Lower lobe of right lung (tissue), 2 donors: ENCODE results near the gene PFKFB1. TPM values are rescaled to one million over a fixed set of nuclear protein-coding genes. Genes with fewer than 3 reads are reported as not detected.

Experiments
- ATAC-seq, 2 donors: fragments of 200-7000 bp; cut with Tn5 transposase; one replicate each; pipeline ENCODE4 v1.9.1; 2020 to 2022; ENCODE audit warnings: mild to moderate bottlenecking in 2 of 2, moderate library complexity in 2 of 2
- DNase-seq: peaks from one replicate; pipeline ENCODE4 v3.0.0-alpha.2; 2020
- H3K27ac ChIP-seq: fragments of 200-600 bp; one replicate; pipeline ENCODE4 v1.8.0; 2022
- H3K27me3 ChIP-seq: fragments of 200-600 bp; one replicate; pipeline ENCODE4 v1.8.0; 2022; ENCODE audit warnings: low read depth
- H3K36me3 ChIP-seq: fragments of 200-600 bp; one replicate; pipeline ENCODE4 v1.8.0; 2022; ENCODE audit warnings: mild to moderate bottlenecking
- H3K4me1 ChIP-seq: fragments of 200-600 bp; one replicate; pipeline ENCODE4 v1.8.0; 2022
- H3K4me3 ChIP-seq: fragments of 200-600 bp; one replicate; pipeline ENCODE4 v1.8.0; 2022; ENCODE audit warnings: mild to moderate bottlenecking
- H3K9me3 ChIP-seq: fragments of 200-600 bp; one replicate; pipeline ENCODE4 v1.8.0; 2022
- CTCF ChIP-seq: fragments of 200-600 bp; IDR thresholded peaks from one replicate; pipeline ENCODE4 v1.8.0; 2022; ENCODE audit warnings: antibody characterized with exemption, mild to moderate bottlenecking
- intact Hi-C: fragments of 100-400 bp; cut with DNase I; formaldehyde crosslinking; loops from one replicate; pipeline ENCODE4 v1.11.0; 2022
- total RNA-seq: library from RNA; stranded (reverse); fragmentation: NEBNext Ultra II Directional; extraction: Animal tissue kit (Norgen Biotek cat#: 25700); gene quantifications from one replicate; pipeline ENCODE4 v1.2.1, GENCODE V29; 2021
- donor health status: DM: no; HTN: yes; CAD: no; lungs with severe emphysema.

PFKFB1 gene
- total RNA-seq, 1 donor from 2014 or later: 0.27 TPM

GRCh38 chrX:55011294-55011693 is 17.3 kb upstream of the PFKFB1 start:
- intact Hi-C loops: no loop called here
- H3K4me1 ChIP-seq: peaks cover 6% of the 10 kb centered on the region
- TF ChIP-seq CTCF: peak; percentile 9
- no peaks in the 10 kb centered on the region for H3K9me3 ChIP-seq
- no peaks in the 10 kb centered on the region for H3K36me3 ChIP-seq
- no peak overlapping the region for H3K27ac ChIP-seq
- H3K27me3 ChIP-seq: no peaks in the 10 kb centered on the region
- DNase-seq (no peak), ATAC-seq (no peak)
- no peak overlapping the region for H3K4me3 ChIP-seq

- H3K4me3 ChIP-seq: no peak overlapping the region
- no peaks in the 10 kb centered on the region for H3K9me3 ChIP-seq
- ATAC-seq (peak; percentile 36 to 70), DNase-seq (no peak)
- intact Hi-C loops: no loop called here
- no peak for TF ChIP-seq CTCF
- no peak overlapping the region for H3K27ac ChIP-seq
- no peaks in the 10 kb centered on the region for H3K27me3 ChIP-seq
- H3K36me3 ChIP-seq: peaks cover 11% of the 10 kb centered on the region
- H3K4me1 ChIP-seq: peaks cover 6% of the 10 kb centered on the region
These were observed 14.8 kb upstream of the PFKFB1 start for GRCh38 chrX:55008571-55009358.

- intact Hi-C loops: no loop called here
- no peaks in the 10 kb centered on the region for H3K27me3 ChIP-seq
- H3K4me3 ChIP-seq: no peak overlapping the region
- peaks cover 19% of the 10 kb centered on the region for H3K36me3 ChIP-seq
- peak; percentile 39 to 65 for ATAC-seq
- no peak for TF ChIP-seq CTCF
- peaks cover 6% of the 10 kb centered on the region for H3K4me1 ChIP-seq
- DNase-seq: no peak
- H3K27ac ChIP-seq: no peak overlapping the region
- H3K9me3 ChIP-seq: no peaks in the 10 kb centered on the region
These were observed 13.7 kb upstream of the PFKFB1 start for GRCh38 chrX:55007656-55008055.

- no peak for TF ChIP-seq CTCF
- Histone ChIP-seq H3K27ac (no peak overlapping the region), H3K4me1 (peaks cover 6% of the 10 kb centered on the region), H3K4me3 (no peak overlapping the region), H3K36me3 (peaks cover 21% of the 10 kb centered on the region), H3K9me3 (no peaks in the 10 kb centered on the region), H3K27me3 (no peaks in the 10 kb centered on the region)
- DNase-seq (no peak), ATAC-seq (no peak)
- intact Hi-C loops: no loop called here
These were observed 13.0 kb upstream of the PFKFB1 start for GRCh38 chrX:55006827-55007621.

- intact Hi-C loops: no loop called here
- Histone ChIP-seq H3K27me3 (no peaks in the 10 kb centered on the region), H3K9me3 (no peaks in the 10 kb centered on the region), H3K4me3 (no peak overlapping the region), H3K36me3 (peaks cover 21% of the 10 kb centered on the region), H3K27ac (no peak overlapping the region), H3K4me1 (peaks cover 10% of the 10 kb centered on the region)
- no peak for TF ChIP-seq CTCF
- ATAC-seq: no peak
- no peak for DNase-seq
These were observed 11.3 kb upstream of the PFKFB1 start for GRCh38 chrX:55005256-55005655.
